HCT116 (cell line): ENCODE measurements around the gene SMC6. TPM values are rescaled to one million over a fixed set of nuclear protein-coding genes. Genes with fewer than 3 reads are reported as not detected.

Experiments used
- ATAC-seq: fragments of 200-7000 bp; cut with Tn5 transposase; 2 replicates; pipeline ENCODE4 v1.9.1; 2020; ENCODE audit warnings: mild to moderate bottlenecking, moderate library complexity
- BruUV-seq: library from RNA; stranded (reverse); fragments of 400-500 nt; replicated peaks from 2 replicates; lab custom pipeline; 2021; lab: Mats Ljungman, UMichigan
- CTCF ChIA-PET: fragments of 300-600 bp; sonication (Branson Sonifier 250); formaldehyde crosslinking; loops from one replicate; lab custom pipeline; 2021; ENCODE audit warnings: antibody characterized with exemption; lab: Charles Lee
- POLR2A ChIA-PET: fragments of 300-600, 350-600 bp; sonication (Branson Sonifier 250); formaldehyde crosslinking; loops from one replicate; lab custom pipeline; 2021; ENCODE audit warnings: antibody characterized with exemption; lab: Charles Lee
- RAD21 ChIA-PET, 2 experiments: fragments of 300-600 bp; sonication (Branson Sonifier 250); formaldehyde crosslinking; loops; one replicate each; lab custom pipeline; 2023; ENCODE audit warnings: low total read pairs in 2 of 2; ENCODE audit not compliant: uncharacterized antibody in 2 of 2, unreplicated experiment in 2 of 2, low non-redundant PET in 1 of 2; lab: Charles Lee
- DNase-seq: peaks from one replicate; pipeline ENCODE4 v3.0.0-alpha.2; 2010; ENCODE audit warnings: low read depth, low spot score
- H2AFZ ChIP-seq: fragments of 200-600 bp; shearing (Covaris generic), sonication (generic); 2 replicates; pipeline ENCODE4 v1.6.1; 2017; ENCODE audit warnings: low read depth, mixed run types, mixed read lengths, antibody characterized with exemption, low read length; ENCODE audit not compliant: poor library complexity, severe bottlenecking
- H3K27ac ChIP-seq: 2 replicates; pipeline ENCODE4 v1.5.1; 2012; ENCODE audit warnings: low read depth, low read length
- H3K27me3 ChIP-seq: fragments of 200-600 bp; sonication (generic); 2 replicates; pipeline ENCODE4 v1.6.1; 2016; ENCODE audit warnings: mixed run types, low read length, mixed read lengths; ENCODE audit not compliant: insufficient read depth
- H3K36me3 ChIP-seq, 2 experiments: fragments of 200-500 bp in 1 of 2; fragments of 200-600 bp in 1 of 2; sonication (Bioruptor generic) in 1 of 2; sonication (generic) in 1 of 2; 2 replicates each; pipeline versions ENCODE4 v1.5.1 to v1.6.1; 2014 to 2016; ENCODE audit warnings: low read length in 2 of 2, inconsistent platforms in 1 of 2, mixed read lengths in 1 of 2, mixed run types in 1 of 2; ENCODE audit not compliant: insufficient read depth in 2 of 2, control insufficient read depth in 1 of 2
- H3K4me1 ChIP-seq, 2 experiments: fragments of 200-600 bp in 1 of 2; sonication (generic) in 1 of 2; 2 replicates each; pipeline versions ENCODE4 v1.5.1 to v1.6.1; 2012 to 2017; ENCODE audit warnings: low read length in 2 of 2, inconsistent platforms in 1 of 2, mild to moderate bottlenecking in 1 of 2, mixed read lengths in 1 of 2, mixed run types in 1 of 2, moderate library complexity in 1 of 2; ENCODE audit not compliant: insufficient read depth in 2 of 2, control insufficient read depth in 1 of 2
- H3K4me2 ChIP-seq: fragments of 200-600 bp; sonication (generic); 2 replicates; pipeline ENCODE4 v1.6.1; 2017; ENCODE audit warnings: mixed run types, low read length, mixed read lengths
- H3K4me3 ChIP-seq, 2 experiments: fragments of 200-600 bp in 1 of 2; sonication (generic) in 1 of 2; replicated peaks in 1 of 2; 2 replicates each; pipeline ENCODE4 v1.5.1; 2011 to 2016; ENCODE audit warnings: low read length in 2 of 2, control low read depth in 1 of 2, low read depth in 1 of 2, mild to moderate bottlenecking in 1 of 2, mixed read lengths in 1 of 2, mixed run types in 1 of 2
- H3K79me2 ChIP-seq: fragments of 200-600 bp; sonication (generic); 2 replicates; pipeline ENCODE4 v1.6.1; 2017; ENCODE audit warnings: mild to moderate bottlenecking, mixed run types, low read length, moderate library complexity, mixed read lengths; ENCODE audit not compliant: insufficient read depth
- H3K9ac ChIP-seq: fragments of 200-600 bp; sonication (generic); 2 replicates; pipeline ENCODE4 v1.6.1; 2016; ENCODE audit warnings: low read length, mixed read lengths
- H3K9me2 ChIP-seq: fragments of 200-600 bp; sonication (generic), shearing (Covaris generic); 2 replicates; pipeline ENCODE4 v1.6.1; 2017; ENCODE audit warnings: mixed run types, mild to moderate bottlenecking, moderate library complexity; ENCODE audit not compliant: insufficient read depth
- H3K9me3 ChIP-seq, 2 experiments: fragments of 200-500 bp in 1 of 2; fragments of 200-600 bp in 1 of 2; sonication (Bioruptor generic) in 1 of 2; sonication (generic) in 1 of 2; 2 replicates each; pipeline ENCODE4 v1.6.1; 2014 to 2017; ENCODE audit warnings: low read length in 2 of 2, mixed read lengths in 2 of 2, inconsistent platforms in 1 of 2, low read depth in 1 of 2, mild to moderate bottlenecking in 1 of 2, mixed run types in 1 of 2, moderate library complexity in 1 of 2; ENCODE audit not compliant: control insufficient read depth in 1 of 2, insufficient read depth in 1 of 2
- H4K20me1 ChIP-seq: fragments of 200-600 bp; sonication (generic), shearing (Covaris generic); 2 replicates; pipeline ENCODE4 v1.6.1; 2017; ENCODE audit warnings: mixed run types, mild to moderate bottlenecking, moderate library complexity; ENCODE audit not compliant: insufficient read depth
- ATF3 ChIP-seq: IDR thresholded peaks from 2 replicates; pipeline ENCODE4 v1.6.1; 2012
- CBX3 ChIP-seq: IDR thresholded peaks from 2 replicates; pipeline ENCODE4 v1.6.1; 2012; ENCODE audit warnings: low read depth
- CEBPB ChIP-seq: IDR thresholded peaks from 2 replicates; pipeline ENCODE4 v1.6.1; 2012; ENCODE audit warnings: low read depth
- FOSL1 ChIP-seq: IDR thresholded peaks from 2 replicates; pipeline ENCODE4 v1.6.1; 2012; ENCODE audit warnings: low read depth
- JUND ChIP-seq: IDR thresholded peaks from 2 replicates; pipeline ENCODE4 v1.6.1; 2012
- POLR2AphosphoS5 ChIP-seq: IDR thresholded peaks from 2 replicates; pipeline ENCODE4 v1.6.1; 2011; ENCODE audit warnings: mild to moderate bottlenecking, low read depth, low read length, moderate library complexity
- REST ChIP-seq: IDR thresholded peaks from 2 replicates; pipeline ENCODE4 v1.6.1; 2012; ENCODE audit warnings: low read depth
- YY1 ChIP-seq: IDR thresholded peaks from 2 replicates; pipeline ENCODE4 v1.6.1; 2011; ENCODE audit warnings: low read length, low read depth, moderate library complexity, mild to moderate bottlenecking; ENCODE audit not compliant: insufficient replicate concordance; ENCODE audit errors: extremely low read depth
- ZFX ChIP-seq: fragments of 450-650 bp; IDR thresholded peaks from 2 replicates; pipeline ENCODE4 v1.6.1; 2017
- ZNF274 ChIP-seq: fragments of 200-500 bp; sonication (Bioruptor generic); IDR thresholded peaks from 2 replicates; pipeline ENCODE4 v1.6.1; 2014; ENCODE audit warnings: mild to moderate bottlenecking, low read depth, low read length, inconsistent platforms
- intact Hi-C: fragments of 100-400 bp; cut with micrococcal nuclease; formaldehyde crosslinking; loops from 2 replicates; pipeline ENCODE4 v1.10.0; 2022
- total RNA-seq: library from RNA; stranded (reverse); gene quantifications from one replicate; pipeline ENCODE4 v1.2.1, GENCODE V29; 2021; ENCODE audit not compliant: unreplicated experiment
- TF ChIP-seq, protein P1 (sequence below), 3 experiments: fragments of 200-600 bp in 1 of 3; sonication (generic) in 1 of 3; IDR thresholded peaks in 2 of 3; conservative IDR thresholded peaks in 1 of 3; 2 replicates each; pipeline ENCODE4 v1.5.1; 2012 to 2017; ENCODE audit warnings: low read depth in 2 of 3, low read length in 2 of 3, antibody characterized with exemption in 1 of 3, borderline replicate concordance in 1 of 3, control low read depth in 1 of 3, mild to moderate bottlenecking in 1 of 3, mixed read lengths in 1 of 3, mixed run types in 1 of 3, moderate library complexity in 1 of 3; ENCODE audit not compliant: insufficient read depth in 1 of 3

The SMC6 gene
- total RNA-seq, 1 experiment from 2014 or later, result 26.4 TPM

DNA sequence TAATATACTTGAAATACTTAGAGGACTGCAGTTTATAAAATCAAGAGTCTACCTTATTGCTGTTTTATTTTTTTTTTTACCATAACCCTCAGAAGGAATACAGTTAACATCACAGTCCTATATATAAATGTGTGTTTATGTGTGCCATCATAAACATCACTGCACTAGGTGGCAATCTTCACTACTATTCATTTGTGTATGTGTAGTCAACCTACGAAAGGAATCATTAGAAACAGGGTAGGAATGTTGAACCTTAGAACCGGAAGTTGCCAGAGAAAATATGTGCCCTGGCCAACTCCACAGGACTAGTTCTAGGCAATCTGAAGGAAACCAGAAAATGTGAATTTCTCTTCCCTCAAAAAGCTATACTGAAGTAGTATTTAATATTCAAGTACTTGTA, 3.7 kb upstream of the SMC6 start:
- ChIA-PET POLR2A (no interaction called here), RAD21 (no interaction called here), CTCF (no interaction called here)
- DNase-seq (no peak), ATAC-seq (no peak)
- H4K20me1 ChIP-seq, result no peaks in the 10 kb centered on the region; the same call in 1 of the 2 replicates
- no peak overlapping the region for H3K4me2 ChIP-seq
- intact Hi-C loops, result no loop called here
- H3K4me1 ChIP-seq, result peaks cover 4 to 14% of the 10 kb centered on the region in 2 experiments; a peak in 3 of 4 replicates
- no peaks in the 10 kb centered on the region for H3K9me3 ChIP-seq
- BruUV-seq, result no TSS peak
- H3K27me3 ChIP-seq, result no peaks in the 10 kb centered on the region
- H3K9ac ChIP-seq, result no peak overlapping the region
- H2AFZ ChIP-seq, result no peak overlapping the region
- H3K79me2 ChIP-seq, result peaks cover 74% of the 10 kb centered on the region
- no peak overlapping the region for H3K27ac ChIP-seq
- no peak for TF ChIP-seq JUND
- no peak for TF ChIP-seq CEBPB
- TF ChIP-seq, protein P1, sequence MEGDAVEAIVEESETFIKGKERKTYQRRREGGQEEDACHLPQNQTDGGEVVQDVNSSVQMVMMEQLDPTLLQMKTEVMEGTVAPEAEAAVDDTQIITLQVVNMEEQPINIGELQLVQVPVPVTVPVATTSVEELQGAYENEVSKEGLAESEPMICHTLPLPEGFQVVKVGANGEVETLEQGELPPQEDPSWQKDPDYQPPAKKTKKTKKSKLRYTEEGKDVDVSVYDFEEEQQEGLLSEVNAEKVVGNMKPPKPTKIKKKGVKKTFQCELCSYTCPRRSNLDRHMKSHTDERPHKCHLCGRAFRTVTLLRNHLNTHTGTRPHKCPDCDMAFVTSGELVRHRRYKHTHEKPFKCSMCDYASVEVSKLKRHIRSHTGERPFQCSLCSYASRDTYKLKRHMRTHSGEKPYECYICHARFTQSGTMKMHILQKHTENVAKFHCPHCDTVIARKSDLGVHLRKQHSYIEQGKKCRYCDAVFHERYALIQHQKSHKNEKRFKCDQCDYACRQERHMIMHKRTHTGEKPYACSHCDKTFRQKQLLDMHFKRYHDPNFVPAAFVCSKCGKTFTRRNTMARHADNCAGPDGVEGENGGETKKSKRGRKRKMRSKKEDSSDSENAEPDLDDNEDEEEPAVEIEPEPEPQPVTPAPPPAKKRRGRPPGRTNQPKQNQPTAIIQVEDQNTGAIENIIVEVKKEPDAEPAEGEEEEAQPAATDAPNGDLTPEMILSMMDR (IDR thresholded peaks at IDR 0.05 in 2 of 3, conservative IDR thresholded peaks at IDR 0.05 in 1 of 3; ENCODE audit: borderline replicate concordance in 1 of 3, insufficient read depth in 1 of 3, low read depth in 2 of 3, low read length in 2 of 3), result no peak
- TF ChIP-seq POLR2AphosphoS5, result no peak
- no peak for TF ChIP-seq CBX3
- no peak for TF ChIP-seq ZNF274
- no peak for TF ChIP-seq ATF3
- TF ChIP-seq ZFX, result no peak
- no peak for TF ChIP-seq FOSL1
- TF ChIP-seq YY1, result no peak
- no peak for TF ChIP-seq REST
- TF ChIP-seq, all 23 proteins: peak for 0
- H3K4me3 ChIP-seq, result no peak overlapping the region
- no peaks in the 10 kb centered on the region for H3K36me3 ChIP-seq
- no peaks in the 10 kb centered on the region for H3K9me2 ChIP-seq
